Fibroblast of lung (primary cell): ENCODE measurements around the gene KIF19. TPM values are rescaled to one million over a fixed set of nuclear protein-coding genes. Genes with fewer than 3 reads are reported as not detected.

Source experiments
- DNase-seq, 2 donors: peaks; one replicate each; pipeline versions ENCODE4 v3.0.0 to v3.0.0-alpha.2; 2010; ENCODE audit warnings: low read depth in 2 of 2
- H2AFZ ChIP-seq: 2 replicates; pipeline ENCODE4 v1.5.1; 2012; ENCODE audit warnings: low read length, control low read depth, inconsistent platforms
- H3K27ac ChIP-seq: 2 replicates; pipeline ENCODE4 v1.5.1; 2011; ENCODE audit warnings: low read length, control low read depth; ENCODE audit not compliant: insufficient read depth
- H3K27me3 ChIP-seq: 2 replicates; pipeline ENCODE4 v1.5.1; 2011; ENCODE audit warnings: mild to moderate bottlenecking, low read length; ENCODE audit not compliant: control insufficient read depth, insufficient read depth
- H3K36me3 ChIP-seq: 2 replicates; pipeline ENCODE4 v1.5.1; 2011; ENCODE audit warnings: low read length; ENCODE audit not compliant: control insufficient read depth, insufficient read depth
- H3K4me1 ChIP-seq: 2 replicates; pipeline ENCODE4 v1.5.1; 2011; ENCODE audit warnings: low read length; ENCODE audit not compliant: control insufficient read depth, insufficient read depth; ENCODE audit errors: extremely low read depth
- H3K4me2 ChIP-seq: 2 replicates; pipeline ENCODE4 v1.5.1; 2011; ENCODE audit warnings: low read length, control low read depth; ENCODE audit not compliant: insufficient read depth; ENCODE audit errors: extremely low read depth
- H3K4me3 ChIP-seq, 4 experiments: fragments of 200-600 bp in 1 of 4; sonication (generic) in 1 of 4; replicated peaks in 1 of 4; 2 replicates each; pipeline ENCODE4 v1.5.1; 2011 to 2016; ENCODE audit warnings: low read length in 4 of 4, low read depth in 3 of 4, mild to moderate bottlenecking in 3 of 4, control low read depth in 2 of 4, inconsistent platforms in 1 of 4, mixed read lengths in 1 of 4; ENCODE audit not compliant: insufficient read depth in 1 of 4; ENCODE audit errors: control extremely low read depth in 1 of 4
- H3K79me2 ChIP-seq: 2 replicates; pipeline ENCODE4 v1.5.1; 2012; ENCODE audit warnings: mild to moderate bottlenecking, low read length, inconsistent platforms; ENCODE audit not compliant: control insufficient read depth, insufficient read depth
- H3K9ac ChIP-seq: 2 replicates; pipeline ENCODE4 v1.5.1; 2011; ENCODE audit warnings: mild to moderate bottlenecking, low read length, control low read depth; ENCODE audit not compliant: insufficient read depth
- H3K9me3 ChIP-seq: 2 replicates; pipeline ENCODE4 v1.5.1; 2012; ENCODE audit warnings: low read depth, low read length; ENCODE audit not compliant: control insufficient read depth, insufficient read depth
- H4K20me1 ChIP-seq: 2 replicates; pipeline ENCODE4 v1.5.1; 2011; ENCODE audit warnings: low read length; ENCODE audit not compliant: control insufficient read depth, insufficient read depth; ENCODE audit errors: extremely low read depth
- EZH2 ChIP-seq: IDR thresholded peaks from 2 replicates; pipeline ENCODE4 v1.5.1; 2012; ENCODE audit warnings: low read length, control low read depth, mild to moderate bottlenecking; ENCODE audit errors: missing control alignments
- polyA plus RNA-seq, 2 donors: library from polyadenylated mRNA; depleted of rRNA in 1 of 2; stranded (reverse) in 1 of 2; unstranded in 1 of 2; fragments of >200 nt; gene quantifications; 2 replicates each; pipeline ENCODE4 v1.2.1, GENCODE V29; 2011 to 2012; ENCODE audit warnings: missing spikeins in 1 of 2
- total RNA-seq: library from RNA; depleted of rRNA; stranded (reverse); fragments of >200 nt; gene quantifications from 2 replicates; pipeline ENCODE4 v1.2.1, GENCODE V29; 2014
- TF ChIP-seq, protein P1 (sequence below), 2 donors: IDR thresholded peaks in 1 of 2; conservative IDR thresholded peaks in 1 of 2; 1 replicate in 1 of 2; 2 replicates in 1 of 2; pipeline ENCODE4 v1.5.1; 2011 to 2012; ENCODE audit warnings: low read length in 2 of 2, control low read depth in 1 of 2, inconsistent platforms in 1 of 2, low read depth in 1 of 2, mild to moderate bottlenecking in 1 of 2

Gene KIF19
- total and polyA plus RNA-seq, 2 donors (not counting 1 experiment from before 2014, with no cell fraction given): under 0.01 TPM; not detected in 1

GRCh38 chr17:74350486-74350885 lies 24.5 kb downstream of the KIF19 start:
- no peak overlapping the region for H2AFZ ChIP-seq
- no peak overlapping the region for H3K27ac ChIP-seq
- no peaks in the 10 kb centered on the region for H3K79me2 ChIP-seq
- no peak overlapping the region for H3K9ac ChIP-seq
- no peak for DNase-seq
- H3K4me2 ChIP-seq: no peak overlapping the region
- no peaks in the 10 kb centered on the region for H3K4me1 ChIP-seq
- H3K36me3 ChIP-seq: no peaks in the 10 kb centered on the region
- H4K20me1 ChIP-seq: no peaks in the 10 kb centered on the region
- no peaks in the 10 kb centered on the region for H3K9me3 ChIP-seq
- H3K27me3 ChIP-seq: no peaks in the 10 kb centered on the region
- no peak overlapping the region for H3K4me3 ChIP-seq
- TF ChIP-seq EZH2: no peak
- TF ChIP-seq, protein P1, sequence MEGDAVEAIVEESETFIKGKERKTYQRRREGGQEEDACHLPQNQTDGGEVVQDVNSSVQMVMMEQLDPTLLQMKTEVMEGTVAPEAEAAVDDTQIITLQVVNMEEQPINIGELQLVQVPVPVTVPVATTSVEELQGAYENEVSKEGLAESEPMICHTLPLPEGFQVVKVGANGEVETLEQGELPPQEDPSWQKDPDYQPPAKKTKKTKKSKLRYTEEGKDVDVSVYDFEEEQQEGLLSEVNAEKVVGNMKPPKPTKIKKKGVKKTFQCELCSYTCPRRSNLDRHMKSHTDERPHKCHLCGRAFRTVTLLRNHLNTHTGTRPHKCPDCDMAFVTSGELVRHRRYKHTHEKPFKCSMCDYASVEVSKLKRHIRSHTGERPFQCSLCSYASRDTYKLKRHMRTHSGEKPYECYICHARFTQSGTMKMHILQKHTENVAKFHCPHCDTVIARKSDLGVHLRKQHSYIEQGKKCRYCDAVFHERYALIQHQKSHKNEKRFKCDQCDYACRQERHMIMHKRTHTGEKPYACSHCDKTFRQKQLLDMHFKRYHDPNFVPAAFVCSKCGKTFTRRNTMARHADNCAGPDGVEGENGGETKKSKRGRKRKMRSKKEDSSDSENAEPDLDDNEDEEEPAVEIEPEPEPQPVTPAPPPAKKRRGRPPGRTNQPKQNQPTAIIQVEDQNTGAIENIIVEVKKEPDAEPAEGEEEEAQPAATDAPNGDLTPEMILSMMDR (conservative IDR thresholded peaks at IDR 0.05 in 1 of 2, IDR thresholded peaks at IDR 0.05 in 1 of 2; ENCODE audit: low read depth in 1 of 2, low read length in 2 of 2): no peak

- no peaks in the 10 kb centered on the region for H3K4me1 ChIP-seq
- H3K36me3 ChIP-seq: no peaks in the 10 kb centered on the region
- TF ChIP-seq, protein P1 (conservative IDR thresholded peaks at IDR 0.05 in 1 of 2, IDR thresholded peaks at IDR 0.05 in 1 of 2; ENCODE audit: low read depth in 1 of 2, low read length in 2 of 2): no peak
- TF ChIP-seq EZH2: no peak
- H3K27me3 ChIP-seq: no peaks in the 10 kb centered on the region
- no peak overlapping the region for H3K27ac ChIP-seq
- H2AFZ ChIP-seq: no peak overlapping the region
- no peaks in the 10 kb centered on the region for H4K20me1 ChIP-seq
- no peak for DNase-seq
- H3K79me2 ChIP-seq: no peaks in the 10 kb centered on the region
- no peaks in the 10 kb centered on the region for H3K9me3 ChIP-seq
- H3K4me3 ChIP-seq: no peak overlapping the region
- no peak overlapping the region for H3K9ac ChIP-seq
- H3K4me2 ChIP-seq: no peak overlapping the region
These were observed 25.7 kb downstream of the KIF19 start for GRCh38 chr17:74351552-74352210.

DNA sequence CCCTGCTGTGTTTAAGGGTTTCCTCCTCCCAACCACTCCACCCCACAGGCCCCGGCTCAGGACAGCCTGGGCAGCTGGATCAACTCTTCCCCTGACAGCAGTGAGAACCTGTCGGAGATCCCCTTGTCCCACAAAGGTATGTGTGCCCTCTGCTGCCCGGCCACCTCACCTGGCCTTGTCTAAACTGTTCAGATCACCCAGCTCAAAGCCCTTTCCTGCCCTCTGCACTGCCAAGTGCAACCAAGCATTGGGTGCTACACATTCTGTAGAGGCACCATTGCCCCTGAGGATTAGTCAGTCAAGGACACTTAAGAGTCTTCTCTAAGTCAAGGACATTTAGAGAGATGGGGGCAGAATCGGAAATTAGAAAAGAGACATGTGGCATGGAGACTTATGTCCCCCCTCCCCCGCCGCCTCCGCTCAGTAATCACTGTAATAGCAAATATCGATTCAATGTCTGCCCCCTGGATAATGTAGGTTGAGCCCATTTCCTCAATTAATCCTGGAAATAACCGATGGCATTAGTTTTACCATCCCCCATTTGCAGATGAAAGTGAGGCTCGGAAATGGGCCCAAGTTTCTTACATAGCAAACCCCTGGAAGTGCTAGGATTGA lies 27.5 kb downstream of the KIF19 start:
- Histone ChIP-seq H3K4me1 (no peaks in the 10 kb centered on the region), H3K36me3 (no peaks in the 10 kb centered on the region), H3K4me2 (no peak overlapping the region), H2AFZ (no peak overlapping the region), H4K20me1 (no peaks in the 10 kb centered on the region), H3K9ac (no peak overlapping the region), H3K27me3 (no peaks in the 10 kb centered on the region), H3K9me3 (no peaks in the 10 kb centered on the region), H3K27ac (no peak overlapping the region), H3K79me2 (no peaks in the 10 kb centered on the region), H3K4me3 (no peak overlapping the region)
- TF ChIP-seq, protein P1 (conservative IDR thresholded peaks at IDR 0.05 in 1 of 2, IDR thresholded peaks at IDR 0.05 in 1 of 2; ENCODE audit: low read depth in 1 of 2, low read length in 2 of 2): no peak
- TF ChIP-seq EZH2: no peak
- DNase-seq: no peak
